GM10847 (cell line): ENCODE results near the gene MAST2.

Experiments used
- POLR2A ChIP-seq: IDR thresholded peaks from 2 replicates; pipeline ENCODE4 v1.6.1; 2011; ENCODE audit not compliant: insufficient read length; ENCODE audit errors: extremely low read depth

The MAST2 gene

DNA sequence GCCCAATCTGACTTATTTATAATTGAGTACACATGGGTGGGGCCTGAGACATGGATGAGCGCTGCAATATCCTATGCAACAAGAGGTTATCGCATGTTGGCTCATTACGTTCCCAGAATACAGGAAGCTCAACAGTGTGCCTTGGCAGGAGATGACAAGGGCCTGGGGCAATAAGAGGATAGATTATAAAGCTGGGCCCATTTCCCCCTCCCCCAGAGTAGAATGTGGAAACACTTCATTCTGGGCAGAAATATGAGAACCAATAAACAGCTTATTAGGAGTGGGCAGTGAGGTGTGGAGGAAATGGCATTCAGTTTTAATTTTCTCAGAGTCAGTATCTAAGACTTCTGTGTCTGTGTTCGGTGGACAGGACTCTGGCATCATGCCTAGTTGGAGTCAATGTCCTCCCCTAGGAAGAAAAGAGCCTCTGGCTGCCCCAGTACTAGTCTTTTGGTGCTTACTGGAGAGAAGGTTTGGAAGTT is 236.2 kb downstream of the MAST2 start:
- TF ChIP-seq POLR2A: no peak

DNA sequence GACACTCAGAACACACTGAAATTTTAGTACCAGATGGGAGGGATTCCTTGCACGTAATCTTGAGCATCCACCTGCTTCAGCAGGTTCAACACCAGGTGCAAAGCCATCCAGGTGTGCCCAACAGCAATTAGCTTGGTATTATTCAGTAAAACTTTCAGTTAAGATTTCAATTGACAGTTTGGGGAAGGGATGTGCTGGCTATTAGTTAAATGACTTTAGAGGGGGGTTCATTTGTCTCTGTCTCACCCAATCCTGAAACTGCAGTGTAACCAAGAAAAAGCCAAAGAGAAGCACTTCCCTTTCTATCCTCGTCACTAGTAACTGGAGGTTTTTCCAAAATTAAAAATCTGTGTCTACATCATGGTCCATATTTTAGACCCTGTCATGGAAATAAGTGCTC is 238.1 kb downstream of the MAST2 start:
- TF ChIP-seq POLR2A: no peak

DNA sequence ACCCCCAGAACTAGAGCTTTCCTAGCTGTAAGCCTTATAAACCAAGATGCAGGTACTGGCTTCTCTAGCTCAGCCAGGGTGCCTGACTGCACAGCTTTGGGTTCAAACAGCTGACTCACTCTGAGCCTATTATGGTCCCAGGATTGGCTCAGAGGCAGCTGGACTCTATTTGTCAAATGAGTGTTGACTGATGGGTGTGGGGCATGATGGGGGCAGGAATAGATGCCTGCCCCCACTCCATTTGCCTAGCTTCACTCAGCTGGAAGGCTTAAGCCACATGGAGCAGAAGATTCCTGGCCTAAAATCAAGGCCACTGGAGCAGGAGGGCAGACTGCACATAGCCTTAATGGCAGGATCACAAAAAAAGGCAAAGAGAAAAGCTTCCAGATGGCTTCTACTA is 238.6 kb downstream of the MAST2 start:
- no peak for TF ChIP-seq POLR2A

DNA sequence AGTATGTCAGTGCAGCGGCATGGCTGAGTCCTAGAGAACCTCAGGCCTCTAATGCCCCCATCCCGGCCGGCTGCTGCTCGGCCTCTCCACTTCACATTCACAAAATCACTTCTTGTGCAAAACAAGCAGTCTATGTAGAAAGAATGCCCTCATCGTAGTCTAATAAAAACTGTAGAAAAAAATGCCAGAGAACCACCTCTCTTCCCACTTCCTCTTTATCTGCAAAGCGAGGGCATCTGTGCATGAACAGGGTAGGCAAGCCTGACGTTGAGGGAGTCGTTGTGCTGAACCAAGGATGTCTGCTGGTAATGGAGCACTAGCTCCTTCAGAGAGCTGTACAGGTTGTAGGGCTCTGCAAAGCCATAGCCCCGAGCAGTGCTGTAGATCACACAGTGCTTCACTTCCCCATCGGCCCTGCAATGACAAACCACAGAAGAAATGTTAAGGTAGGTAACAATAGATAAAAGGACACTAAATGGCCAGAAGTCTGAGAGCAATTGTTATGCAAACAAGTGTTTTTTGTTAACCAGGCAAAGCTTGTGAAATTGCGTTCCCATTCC is 240.1 kb downstream of the MAST2 start:
- TF ChIP-seq POLR2A: no peak

DNA sequence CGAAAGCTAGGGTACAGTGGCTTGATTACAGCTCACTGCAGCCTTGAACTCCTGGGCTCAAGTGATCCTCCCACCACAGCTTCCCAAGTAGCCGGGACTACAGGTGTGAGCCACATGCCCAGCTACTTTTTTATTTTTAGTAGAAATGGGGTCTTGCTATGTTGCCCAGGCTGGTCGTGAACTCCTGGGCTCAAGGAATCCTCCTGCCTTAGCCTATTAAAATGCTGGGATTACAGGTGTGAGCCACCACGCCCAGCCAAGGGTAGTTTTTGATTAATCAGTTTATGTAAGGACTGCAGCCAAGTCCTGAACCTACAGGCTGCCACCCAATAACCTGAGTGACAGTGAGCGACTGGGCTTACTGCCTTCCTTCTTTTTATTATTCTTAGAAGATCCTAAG is 240.7 kb downstream of the MAST2 start:
- TF ChIP-seq POLR2A: no peak

DNA sequence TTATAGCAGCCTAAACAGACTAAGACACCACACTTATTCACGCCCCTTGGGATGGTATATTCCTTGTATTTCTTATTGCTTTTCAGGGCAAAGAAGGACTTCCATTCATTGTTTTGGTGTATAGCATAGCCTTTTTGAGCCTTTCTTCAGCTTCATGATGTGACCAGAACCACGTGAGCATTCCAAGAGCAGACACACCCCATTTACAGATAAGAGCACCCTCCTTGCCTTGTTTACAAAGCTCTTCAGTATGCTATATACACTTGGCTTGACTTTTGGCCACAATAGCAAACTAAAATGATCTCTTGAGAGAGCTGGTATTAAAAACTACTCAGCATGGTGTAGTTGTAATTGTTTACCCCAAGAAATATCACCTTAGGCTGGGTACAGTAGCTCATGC is 250.3 kb downstream of the MAST2 start:
- no peak for TF ChIP-seq POLR2A

DNA sequence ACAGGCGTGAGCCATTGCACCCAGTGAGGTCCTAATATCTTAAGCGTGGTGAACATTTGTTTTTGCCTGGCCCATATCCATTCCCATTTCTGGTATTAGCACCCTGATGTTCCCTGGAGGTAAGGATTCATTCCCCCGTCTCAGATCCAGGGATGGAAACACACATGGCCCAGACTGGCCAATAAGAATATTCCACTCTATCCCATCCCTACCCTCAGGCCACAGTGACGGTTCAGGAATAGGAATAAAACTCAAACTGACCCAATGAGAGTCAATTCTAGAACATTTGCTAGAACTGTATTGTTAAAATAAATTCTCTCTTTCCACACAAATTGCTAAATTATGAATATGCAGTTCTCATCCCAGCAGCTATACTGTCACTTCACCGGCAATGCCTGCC is 252.9 kb downstream of the MAST2 start:
- no peak for TF ChIP-seq POLR2A

DNA sequence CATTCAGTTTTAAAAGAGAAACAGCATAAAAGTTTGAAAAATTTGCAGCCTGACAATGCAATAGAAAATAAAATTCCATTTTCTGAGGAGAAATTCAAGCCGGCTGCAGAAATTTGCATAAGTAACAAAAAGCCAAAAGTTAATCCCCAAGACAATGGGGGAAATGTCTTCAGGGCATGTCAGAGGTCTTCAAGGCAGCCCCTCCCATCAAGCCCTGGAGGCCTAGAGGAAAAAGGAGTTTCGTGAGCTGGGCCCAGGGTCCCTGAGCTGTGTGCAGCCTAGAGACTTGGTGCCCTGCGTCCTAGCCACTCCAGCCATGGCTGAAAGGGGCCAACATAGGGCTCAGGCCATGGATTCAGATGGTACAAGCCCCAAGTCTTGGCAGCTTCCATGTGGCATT is 254.4 kb downstream of the MAST2 start:
- TF ChIP-seq POLR2A: no peak

DNA sequence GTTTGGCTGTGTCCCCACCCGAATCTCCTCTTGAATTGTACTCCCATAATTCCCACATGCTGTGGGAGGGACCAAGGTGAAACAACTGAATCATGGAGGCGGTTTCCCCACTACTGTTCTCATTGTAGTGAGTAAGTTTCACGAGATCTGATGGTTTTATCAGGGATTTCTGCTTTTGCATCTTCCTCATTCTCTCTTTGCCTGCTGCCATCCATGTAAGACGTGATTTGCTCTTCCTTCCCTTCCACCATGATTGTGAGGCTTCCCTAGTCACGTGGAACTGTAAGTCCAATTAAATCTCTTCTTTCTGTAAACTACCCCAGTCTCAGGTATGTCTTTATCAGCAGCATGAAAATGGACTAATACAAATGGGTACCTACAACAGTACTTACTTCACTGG is 255.5 kb downstream of the MAST2 start:
- no peak for TF ChIP-seq POLR2A

DNA sequence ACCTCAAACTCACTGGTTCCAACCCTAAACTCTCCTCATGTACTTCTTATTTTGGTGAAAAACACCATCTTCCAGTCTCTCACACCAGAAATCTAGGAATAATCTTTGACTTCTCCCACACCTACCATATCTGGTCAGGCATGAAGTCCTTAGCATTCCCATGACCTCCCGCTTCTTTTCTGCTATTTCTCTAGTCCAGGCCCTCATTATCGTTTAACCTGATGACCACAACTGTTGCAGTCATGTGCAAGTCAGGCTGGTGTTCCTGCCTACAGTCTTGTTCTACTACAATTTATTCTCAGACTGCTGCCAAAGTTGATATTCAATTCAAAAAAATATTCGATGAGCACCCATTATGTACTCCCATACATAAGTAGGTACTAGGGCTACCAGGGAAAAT is 257.7 kb downstream of the MAST2 start:
- no peak for TF ChIP-seq POLR2A

DNA sequence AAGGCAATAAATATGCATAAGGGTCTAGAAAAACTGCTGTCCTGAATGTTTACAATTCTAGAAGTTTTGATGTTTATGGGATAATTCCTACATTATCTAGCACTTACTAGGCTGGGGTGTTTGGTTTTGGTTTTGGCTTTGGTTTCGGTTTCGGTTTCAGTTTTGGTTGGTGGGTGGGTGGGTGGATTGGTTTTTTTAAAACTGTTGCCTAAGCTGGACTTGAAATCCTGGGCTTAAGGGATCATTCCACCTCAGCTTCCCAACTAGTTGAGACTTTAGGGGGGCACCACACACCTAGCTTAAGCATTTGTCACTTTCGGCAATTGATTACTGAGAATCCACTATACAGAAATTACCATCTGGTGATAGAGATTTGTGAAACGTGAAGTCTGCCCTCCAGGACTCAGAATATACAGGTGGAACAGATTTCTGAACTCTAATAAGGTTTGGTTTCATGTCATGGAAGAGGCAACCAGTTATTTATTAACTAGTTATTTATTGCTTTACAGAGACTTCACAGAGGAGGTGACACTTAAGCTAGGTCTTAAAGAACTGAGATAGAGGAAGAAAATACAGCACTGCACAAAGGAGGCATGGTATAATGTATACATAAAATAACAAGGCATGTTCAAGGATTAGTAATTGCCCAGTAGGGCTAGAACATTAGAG is 259.4 kb downstream of the MAST2 start:
- no peak for TF ChIP-seq POLR2A

DNA sequence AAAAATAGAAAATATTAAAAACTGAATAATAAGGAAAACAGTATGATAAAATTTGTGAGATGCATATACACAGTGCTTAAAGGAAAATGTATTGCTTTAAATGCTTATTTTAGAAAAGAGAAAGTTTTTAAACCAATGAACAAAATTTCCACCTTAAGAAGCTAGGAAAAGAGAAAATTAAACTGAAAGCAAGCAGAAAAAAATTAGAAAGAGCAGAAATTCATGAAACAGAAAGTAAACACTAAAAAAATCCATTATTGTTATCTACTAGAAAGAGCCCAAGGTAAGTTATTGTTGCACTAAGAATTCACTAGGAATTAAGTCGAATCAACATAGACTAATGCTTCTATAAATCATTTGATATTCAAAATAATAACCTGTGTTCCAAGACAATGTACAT is 261.3 kb downstream of the MAST2 start:
- TF ChIP-seq POLR2A: no peak

DNA sequence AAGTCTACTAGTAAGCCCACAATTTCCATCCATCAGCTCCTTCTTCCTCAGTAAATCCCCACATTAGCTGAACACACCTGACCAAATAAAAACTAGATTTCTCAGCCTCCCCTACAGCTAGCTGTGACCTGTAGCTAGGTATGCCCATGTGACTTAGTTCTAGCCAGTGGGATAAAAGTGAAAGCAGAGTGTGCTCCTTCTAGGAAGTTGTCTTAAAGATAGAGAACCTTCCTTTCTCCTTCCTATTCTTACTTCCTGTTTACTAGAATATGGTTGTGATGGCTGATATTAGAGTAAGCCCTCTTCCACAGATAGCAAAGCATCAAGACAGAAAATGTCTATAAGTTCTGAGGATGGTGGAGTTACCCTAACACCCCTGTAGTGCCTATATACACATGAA is 262.0 kb downstream of the MAST2 start:
- TF ChIP-seq POLR2A: no peak

DNA sequence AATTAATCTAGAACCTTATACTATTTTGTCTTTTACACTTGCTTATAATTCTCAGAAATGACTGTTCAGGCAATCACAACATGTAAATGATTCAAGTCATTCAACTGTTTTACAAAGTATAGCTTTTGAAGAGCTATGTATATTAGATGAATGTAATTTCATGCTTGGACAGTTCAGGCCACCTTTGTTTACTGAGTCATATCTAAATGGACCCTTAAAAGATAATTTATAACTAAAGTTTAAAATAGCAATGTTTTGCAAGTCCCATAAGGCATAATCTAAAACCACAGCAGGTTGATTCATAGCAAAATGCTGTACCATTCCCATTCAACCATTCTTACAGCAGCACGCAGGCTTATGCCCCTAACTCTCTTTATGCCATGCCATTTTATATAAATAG is 264.2 kb downstream of the MAST2 start:
- TF ChIP-seq POLR2A: no peak

DNA sequence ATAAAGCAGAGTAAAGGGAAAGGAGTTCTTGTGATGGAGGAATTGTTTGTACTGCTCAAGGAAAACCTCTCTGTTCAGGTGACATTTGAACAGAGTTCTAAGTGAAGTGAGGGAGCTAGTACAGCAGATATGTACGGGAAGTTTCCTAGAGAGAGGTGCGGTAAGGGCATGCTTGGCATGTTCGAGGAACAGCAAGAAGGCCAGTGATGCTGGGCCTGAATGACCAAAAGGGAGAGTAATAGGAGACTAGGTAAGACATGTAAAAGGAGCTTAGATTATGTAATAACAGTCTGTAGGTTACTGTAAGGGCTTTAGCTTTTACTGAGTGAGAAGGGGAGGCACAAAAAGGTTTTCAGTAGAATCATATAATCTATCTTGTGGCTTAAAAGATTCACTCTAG is 265.1 kb downstream of the MAST2 start:
- no peak for TF ChIP-seq POLR2A

DNA sequence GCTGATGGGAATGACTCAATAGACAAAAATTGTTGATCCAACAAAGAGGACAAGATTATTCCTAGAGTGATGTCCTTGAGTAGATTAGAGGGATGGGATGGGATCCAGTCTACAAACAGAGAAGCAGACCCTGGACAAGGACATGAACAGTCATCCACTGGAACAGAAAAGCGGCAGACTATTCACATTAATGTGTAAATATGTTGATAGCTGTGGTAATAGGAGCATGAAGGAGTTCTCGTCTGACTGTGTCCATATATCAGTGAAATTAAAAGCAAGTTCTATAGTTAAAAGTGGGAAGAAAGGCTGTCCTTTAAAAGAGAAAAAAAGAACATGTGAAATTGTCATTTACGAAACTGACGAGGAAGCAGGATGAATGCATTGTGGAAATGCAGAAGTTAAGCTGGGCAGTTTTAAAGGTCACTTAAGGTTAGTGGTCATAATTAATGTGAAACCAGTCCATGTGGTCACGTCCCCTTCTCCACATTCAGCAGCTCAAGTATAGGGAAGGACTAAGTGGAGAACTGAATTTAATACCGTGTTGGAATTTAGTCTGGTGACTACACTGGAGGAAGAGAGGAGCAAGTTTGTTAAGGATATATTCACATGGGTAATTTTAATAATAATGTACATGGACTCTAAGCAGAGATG is 266.9 kb downstream of the MAST2 start:
- no peak for TF ChIP-seq POLR2A

DNA sequence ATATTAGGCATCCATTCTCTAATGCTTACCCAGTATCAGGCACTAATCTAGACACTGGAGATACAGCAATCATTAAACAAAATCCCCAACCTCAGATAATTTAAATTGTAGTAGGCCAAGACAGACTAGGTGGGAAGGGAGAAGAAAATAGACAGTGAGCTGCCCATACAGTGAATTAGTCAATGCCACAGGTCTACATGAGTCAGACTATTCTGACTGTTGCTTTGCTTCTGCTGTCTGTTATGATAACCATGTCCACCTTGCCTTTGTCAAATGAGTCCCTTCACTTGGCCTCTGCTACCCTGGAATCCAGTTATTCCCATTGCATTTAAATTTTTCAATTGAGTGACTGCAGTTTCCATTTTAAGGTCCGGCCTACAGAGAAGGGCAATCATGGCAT is 269.6 kb downstream of the MAST2 start:
- no peak for TF ChIP-seq POLR2A
